Measurements from ENCODE around the gene PRKG1.
A peak's percentile ranks its signal among the peaks of the same experiment; 100 is the strongest.

Gene PRKG1

GRCh38 chr10:52250510-52250909 lies 1176.2 kb downstream of the PRKG1 start:
- no peak for DNase-seq

GRCh38 chr10:52252307-52252706 lies 1178.0 kb downstream of the PRKG1 start:
- no peak for DNase-seq

GRCh38 chr10:52256832-52257691 lies 1182.8 kb downstream of the PRKG1 start:
- peak; percentile 53 for DNase-seq

GRCh38 chr10:52257692-52258075 lies 1183.4 kb downstream of the PRKG1 start:
- DNase-seq = no peak

- DNase-seq = no peak
Measured at GRCh38 chr10:52258799-52259425, 1184.6 kb downstream of the PRKG1 start.

GRCh38 chr10:52259426-52259812 lies 1185.1 kb downstream of the PRKG1 start:
- DNase-seq = no peak

GRCh38 chr10:52261362-52261761 lies 1187.1 kb downstream of the PRKG1 start:
- DNase-seq = no peak

- no peak for DNase-seq
Measured at GRCh38 chr10:52265131-52265926, 1191.0 kb downstream of the PRKG1 start.

- no peak for DNase-seq
Measured at GRCh38 chr10:52266858-52267257, 1192.6 kb downstream of the PRKG1 start.

GRCh38 chr10:52268790-52269189 lies 1194.5 kb downstream of the PRKG1 start:
- DNase-seq = no peak

GRCh38 chr10:52269233-52269632 lies 1194.9 kb downstream of the PRKG1 start:
- DNase-seq = no peak

GRCh38 chr10:52276163-52276562 lies 1201.9 kb downstream of the PRKG1 start:
- DNase-seq = no peak

GRCh38 chr10:52276986-52277385 lies 1202.7 kb downstream of the PRKG1 start:
- DNase-seq = no peak

GRCh38 chr10:52279546-52279945 lies 1205.3 kb downstream of the PRKG1 start:
- no peak for DNase-seq

GRCh38 chr10:52280051-52280450 lies 1205.8 kb downstream of the PRKG1 start:
- DNase-seq = no peak

GRCh38 chr10:52283174-52283573 lies 1208.9 kb downstream of the PRKG1 start:
- DNase-seq = no peak

- no peak for DNase-seq
Measured at GRCh38 chr10:52284416-52285013, 1210.2 kb downstream of the PRKG1 start.

- no peak for DNase-seq
Measured at GRCh38 chr10:52287866-52288265, 1213.6 kb downstream of the PRKG1 start.

- DNase-seq = no peak
Measured at GRCh38 chr10:52297747-52298146, 1223.5 kb downstream of the PRKG1 start.

GRCh38 chr10:52300599-52301277 lies 1226.5 kb downstream of the PRKG1 start:
- no peak for DNase-seq

GRCh38 chr10:52308251-52309031 lies 1234.2 kb downstream of the PRKG1 start:
- peak; percentile 10 for DNase-seq

GRCh38 chr10:52312942-52313255 lies 1238.6 kb downstream of the PRKG1 start:
- DNase-seq = no peak
